Mammary epithelial cell (primary cell): ENCODE measurements around the gene ASTE1.

Experiments
- EZH2 ChIP-seq: IDR thresholded peaks from 2 replicates; pipeline ENCODE4 v1.6.1; 2012; ENCODE audit warnings: low read length, inconsistent platforms, borderline replicate concordance
- TF ChIP-seq, protein P1 (sequence below), 2 donors: IDR thresholded peaks in 1 of 2; conservative IDR thresholded peaks in 1 of 2; 2 replicates each; pipeline ENCODE4 v1.5.1; 2011 to 2012; ENCODE audit warnings: inconsistent platforms in 2 of 2, low read length in 2 of 2, mild to moderate bottlenecking in 2 of 2, control low read depth in 1 of 2, low read depth in 1 of 2; ENCODE audit not compliant: insufficient read depth in 1 of 2; ENCODE audit errors: extremely low read depth in 1 of 2

DNA sequence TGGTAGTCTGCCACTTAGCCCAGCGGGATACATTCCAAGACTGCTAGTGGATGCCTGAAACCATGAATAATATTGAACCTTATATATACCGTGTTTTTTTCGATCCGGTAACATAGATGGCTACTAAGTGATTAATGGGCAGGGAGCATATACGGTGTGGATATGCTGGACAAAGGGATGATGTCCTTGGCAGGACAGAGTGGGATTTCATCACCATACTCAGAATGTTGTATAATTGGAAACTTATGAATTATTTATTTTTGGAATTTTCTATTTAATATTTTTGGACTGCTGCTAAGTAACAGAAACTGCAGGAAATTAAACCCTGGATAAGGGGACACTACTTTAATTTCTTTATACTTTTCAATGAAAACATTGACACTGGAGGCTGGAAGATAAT is 53.2 kb downstream of the ASTE1 start:
- TF ChIP-seq, protein P1, sequence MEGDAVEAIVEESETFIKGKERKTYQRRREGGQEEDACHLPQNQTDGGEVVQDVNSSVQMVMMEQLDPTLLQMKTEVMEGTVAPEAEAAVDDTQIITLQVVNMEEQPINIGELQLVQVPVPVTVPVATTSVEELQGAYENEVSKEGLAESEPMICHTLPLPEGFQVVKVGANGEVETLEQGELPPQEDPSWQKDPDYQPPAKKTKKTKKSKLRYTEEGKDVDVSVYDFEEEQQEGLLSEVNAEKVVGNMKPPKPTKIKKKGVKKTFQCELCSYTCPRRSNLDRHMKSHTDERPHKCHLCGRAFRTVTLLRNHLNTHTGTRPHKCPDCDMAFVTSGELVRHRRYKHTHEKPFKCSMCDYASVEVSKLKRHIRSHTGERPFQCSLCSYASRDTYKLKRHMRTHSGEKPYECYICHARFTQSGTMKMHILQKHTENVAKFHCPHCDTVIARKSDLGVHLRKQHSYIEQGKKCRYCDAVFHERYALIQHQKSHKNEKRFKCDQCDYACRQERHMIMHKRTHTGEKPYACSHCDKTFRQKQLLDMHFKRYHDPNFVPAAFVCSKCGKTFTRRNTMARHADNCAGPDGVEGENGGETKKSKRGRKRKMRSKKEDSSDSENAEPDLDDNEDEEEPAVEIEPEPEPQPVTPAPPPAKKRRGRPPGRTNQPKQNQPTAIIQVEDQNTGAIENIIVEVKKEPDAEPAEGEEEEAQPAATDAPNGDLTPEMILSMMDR (conservative IDR thresholded peaks at IDR 0.05 in 1 of 2, IDR thresholded peaks at IDR 0.05 in 1 of 2; ENCODE audit: extremely low read depth in 1 of 2, insufficient read depth in 1 of 2, low read depth in 1 of 2, low read length in 2 of 2), result no peak
- no peak for TF ChIP-seq EZH2
